ENCODE measurements around the gene FIZ1.

- no peak for TF ChIP-seq EZH2 (IDR thresholded peaks at IDR 0.05; ENCODE audit: insufficient read depth, poor library complexity, severe bottlenecking)
- TF ChIP-seq EZH2phosphoT487 (IDR thresholded peaks at IDR 0.05; ENCODE audit: insufficient read depth, low read depth) = no peak
Observed at GRCh38 chr19:55637534-55637933, 38.2 kb upstream of the FIZ1 start.

All from GM23248 (cell line).